ENCODE data around the gene TPK1.

TPK1 gene

DNA sequence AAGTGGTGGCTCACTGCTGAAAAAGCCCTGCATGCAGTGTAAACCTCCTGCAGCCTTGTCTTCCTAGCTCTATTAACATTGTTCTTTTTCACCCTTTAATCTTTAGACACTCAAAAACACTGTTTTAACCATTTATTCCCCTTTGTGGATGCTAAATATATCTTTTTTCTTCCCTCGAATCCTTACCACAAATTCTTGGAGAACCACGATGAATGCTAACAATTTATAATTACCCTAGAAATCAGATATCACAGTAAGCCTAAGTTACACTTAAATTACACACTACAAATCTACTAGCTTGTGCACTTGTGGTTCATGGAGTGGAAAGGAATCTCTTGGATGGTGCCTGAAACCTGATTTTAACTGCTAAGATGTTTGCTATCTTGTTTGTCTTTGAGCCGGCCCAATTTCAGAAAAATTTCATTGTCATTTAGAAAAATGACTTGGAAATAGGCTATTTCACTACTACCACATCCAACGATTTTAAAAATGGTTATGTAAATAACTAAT is 307.3 kb downstream of the TPK1 start:
- DNase-seq (ENCODE audit: low spot score), result no peak

DNA sequence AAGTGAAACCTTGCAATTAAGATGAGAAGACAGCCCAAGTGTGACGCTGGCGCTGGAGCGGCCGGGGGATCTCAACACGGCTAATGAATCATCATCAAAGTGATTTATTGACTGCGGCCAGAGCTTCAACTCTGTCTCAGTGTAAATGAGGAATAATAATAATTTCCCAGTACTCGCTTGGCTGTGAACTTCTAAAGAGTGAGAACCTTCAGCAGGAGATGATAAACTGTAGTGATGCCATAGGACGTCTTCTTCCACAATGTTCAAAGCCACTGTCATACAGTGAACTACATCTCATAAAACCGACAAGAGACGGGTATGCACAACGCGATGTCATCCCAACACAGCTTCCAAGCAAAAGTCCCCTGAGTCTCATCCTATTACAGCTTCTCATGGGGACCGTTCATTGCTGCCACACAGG is 308.8 kb downstream of the TPK1 start:
- no peak for DNase-seq (ENCODE audit: low spot score)

DNA sequence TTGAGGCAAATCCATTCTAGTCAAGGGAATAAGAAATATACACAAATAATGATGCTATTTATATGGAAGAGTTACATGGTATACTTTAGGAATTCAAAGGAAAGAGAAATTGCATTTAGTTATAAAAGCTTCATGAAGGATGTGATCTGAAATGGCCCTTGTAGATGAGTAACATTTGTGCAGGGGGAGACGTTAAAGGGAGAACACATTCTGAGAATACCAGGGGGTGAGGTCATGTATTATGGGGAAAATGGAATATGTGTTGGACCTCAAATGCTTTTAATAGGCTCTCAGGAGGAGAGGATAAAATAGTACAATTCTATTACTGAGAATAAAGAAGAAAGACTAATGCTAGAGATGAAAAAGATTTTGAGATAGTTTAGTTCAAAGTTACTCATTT is 309.9 kb downstream of the TPK1 start:
- no peak for DNase-seq (ENCODE audit: low spot score)

DNA sequence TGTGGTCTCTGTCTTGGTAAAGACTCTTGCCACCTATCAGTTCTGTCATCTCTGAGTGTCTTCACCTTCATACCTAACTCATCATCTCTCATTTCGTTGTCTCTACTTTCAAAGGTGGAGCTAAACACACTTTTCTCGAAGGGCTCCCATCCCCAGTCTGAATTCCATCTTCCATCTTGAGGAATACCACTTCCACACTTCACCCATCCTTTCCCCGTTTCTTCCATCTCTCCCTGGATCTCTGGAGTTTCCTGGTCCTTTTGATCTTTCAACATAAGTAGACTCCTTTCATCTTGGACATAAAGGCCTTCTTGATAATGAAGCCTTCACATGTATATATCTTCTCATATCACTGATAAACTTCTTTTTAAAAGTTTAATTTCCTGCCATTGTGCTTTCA is 311.6 kb downstream of the TPK1 start:
- DNase-seq (ENCODE audit: low spot score), result no peak

DNA sequence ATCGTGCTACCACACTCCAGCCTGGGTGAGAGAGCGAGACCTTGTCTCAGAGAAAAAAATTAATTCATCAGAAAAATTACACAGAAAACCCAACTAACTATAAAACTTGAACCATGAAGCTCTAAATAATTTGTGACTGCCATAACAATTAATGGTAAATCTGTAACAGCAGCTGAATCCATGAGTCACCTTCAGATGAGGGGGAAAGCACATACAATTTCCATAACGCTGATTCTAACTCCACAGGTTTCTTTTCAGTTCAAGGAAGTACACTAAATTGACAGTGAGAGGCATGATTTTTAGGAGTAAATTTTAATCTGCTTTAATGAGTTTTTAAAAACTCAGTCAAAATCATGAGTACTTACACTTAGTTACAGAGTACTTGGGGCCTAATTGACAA is 312.2 kb downstream of the TPK1 start:
- DNase-seq (ENCODE audit: low spot score), result no peak

DNA sequence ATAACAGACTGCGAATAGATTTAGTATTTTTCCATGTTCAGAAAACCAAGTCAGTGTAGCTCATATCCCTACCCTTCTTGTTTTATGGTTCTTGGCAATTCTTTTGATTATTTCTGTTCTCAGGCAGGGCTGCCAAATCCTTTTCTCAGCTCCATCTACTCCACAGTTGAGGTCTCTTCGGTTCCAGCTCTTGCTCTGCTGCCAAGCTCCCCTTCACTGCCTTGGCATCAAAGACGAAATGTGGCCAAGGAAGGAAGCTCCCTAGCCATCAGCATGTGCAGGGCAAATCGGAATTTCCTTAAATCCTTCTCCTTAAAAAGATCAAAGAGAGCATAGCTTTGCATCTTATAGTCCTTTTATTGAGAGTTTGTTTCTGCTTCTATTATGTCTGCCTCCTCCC is 315.9 kb downstream of the TPK1 start:
- DNase-seq (ENCODE audit: low spot score), result no peak

DNA sequence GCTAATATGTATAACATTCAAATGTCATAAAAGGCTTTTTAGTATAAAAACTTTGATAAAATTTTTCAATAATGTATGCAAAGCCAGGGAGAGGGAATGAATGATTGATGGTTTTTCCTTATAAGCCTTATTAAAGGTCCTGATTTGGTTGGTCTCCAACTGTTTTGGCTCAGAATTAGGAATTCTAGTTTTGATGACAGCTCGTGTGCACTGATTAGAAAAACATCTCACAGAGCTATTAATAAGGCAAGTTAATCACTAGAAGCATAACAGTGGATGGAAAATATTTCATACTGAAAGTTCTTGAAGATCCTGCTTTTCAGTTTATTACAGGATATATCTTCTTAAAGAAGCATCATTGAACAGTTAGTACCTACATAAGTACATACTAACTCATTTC is 317.5 kb downstream of the TPK1 start:
- DNase-seq (ENCODE audit: low spot score), result no peak

DNA sequence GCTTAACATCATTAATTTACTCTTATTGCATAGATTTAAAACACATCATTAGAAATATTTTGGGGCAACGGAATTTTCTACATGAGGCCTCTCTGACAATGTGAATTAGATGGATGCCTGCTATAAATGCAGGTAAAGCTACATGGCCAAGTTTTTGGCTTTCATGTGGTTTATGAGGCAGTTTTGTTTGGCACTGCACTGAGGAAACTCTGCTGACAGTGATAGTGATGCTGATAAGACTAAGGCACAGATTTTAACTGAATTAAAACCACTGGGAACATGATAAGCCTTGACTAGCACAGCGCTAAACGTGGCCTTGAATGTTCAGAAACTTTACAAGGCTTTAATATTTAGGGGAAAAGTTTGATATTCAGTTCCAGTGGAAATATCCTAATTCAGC is 318.1 kb downstream of the TPK1 start:
- no peak for DNase-seq (ENCODE audit: low spot score)

DNA sequence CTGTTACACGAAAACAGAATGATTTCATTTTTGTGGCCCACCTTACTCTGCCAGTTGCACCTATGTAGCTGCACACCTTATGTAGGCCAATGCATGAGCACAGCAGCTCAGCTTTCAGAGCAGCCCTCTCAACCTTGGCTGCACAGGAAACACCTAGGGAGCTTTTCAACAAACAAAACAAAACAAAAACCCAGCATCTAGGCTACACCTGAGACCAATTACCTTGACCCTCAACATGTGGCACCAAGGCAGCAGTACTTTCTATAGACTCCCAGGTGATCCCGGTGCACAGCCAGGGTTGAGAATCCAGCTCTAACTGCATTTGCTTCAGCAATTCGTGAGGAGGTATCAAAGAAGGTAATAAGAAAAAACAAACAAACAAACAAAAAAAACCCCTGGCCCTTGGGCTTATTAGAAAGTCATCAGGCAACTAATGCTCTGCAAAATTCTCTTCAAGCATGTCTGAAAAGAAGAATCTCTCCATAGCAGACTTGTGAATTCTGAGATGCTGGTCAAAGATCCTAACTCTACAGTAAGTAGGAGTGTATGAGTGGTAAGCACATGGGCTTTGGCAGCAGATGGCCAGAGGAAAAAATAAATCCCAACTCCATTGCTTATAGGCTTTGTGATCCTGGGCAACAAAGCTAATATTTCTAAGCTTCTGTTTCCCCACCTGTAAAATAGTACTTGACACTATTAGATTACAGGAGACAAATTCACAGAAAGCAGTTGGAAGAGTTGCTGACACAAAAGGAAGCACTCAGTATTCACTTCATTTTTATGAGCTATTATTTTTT is 318.9 kb downstream of the TPK1 start:
- no peak for DNase-seq (ENCODE audit: low spot score)

DNA sequence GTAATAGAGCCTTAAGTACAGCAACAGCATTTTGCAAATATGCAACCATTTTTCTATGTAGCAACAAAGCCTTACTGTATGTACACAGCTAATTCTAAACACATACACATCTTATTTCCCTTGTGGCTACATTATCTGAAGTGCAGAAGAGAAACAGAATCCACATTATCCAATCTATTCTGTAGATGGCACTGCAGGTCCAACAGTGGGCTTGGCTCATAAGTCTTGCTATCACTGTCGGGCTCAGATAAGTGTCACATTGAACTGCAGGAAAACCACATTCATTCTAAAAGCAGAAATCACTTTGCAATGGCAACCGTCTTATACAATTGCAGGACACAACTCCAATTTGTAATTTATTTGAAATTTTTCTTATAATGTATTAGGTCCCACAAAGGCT is 322.5 kb downstream of the TPK1 start:
- DNase-seq (ENCODE audit: low spot score), result no peak

DNA sequence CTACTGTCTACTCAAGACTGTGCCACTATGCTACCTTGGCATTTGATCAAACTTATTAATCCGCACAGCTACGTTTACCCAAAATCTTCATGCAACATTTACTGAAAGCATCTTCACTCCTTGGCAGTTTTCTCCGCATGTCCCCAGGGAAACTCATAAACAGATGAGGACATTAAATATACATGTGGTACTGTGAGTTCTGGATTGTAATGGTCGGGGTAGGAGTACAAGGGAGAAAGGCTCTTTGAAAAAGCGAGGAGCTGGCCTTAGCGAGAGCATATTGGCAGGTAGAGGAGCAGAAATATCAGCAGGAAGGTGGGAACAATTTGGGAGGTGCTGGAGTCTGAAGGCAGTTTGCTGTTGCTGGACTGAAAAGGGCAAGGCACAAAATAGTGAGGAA is 325.2 kb downstream of the TPK1 start:
- DNase-seq (ENCODE audit: low spot score), result no peak

DNA sequence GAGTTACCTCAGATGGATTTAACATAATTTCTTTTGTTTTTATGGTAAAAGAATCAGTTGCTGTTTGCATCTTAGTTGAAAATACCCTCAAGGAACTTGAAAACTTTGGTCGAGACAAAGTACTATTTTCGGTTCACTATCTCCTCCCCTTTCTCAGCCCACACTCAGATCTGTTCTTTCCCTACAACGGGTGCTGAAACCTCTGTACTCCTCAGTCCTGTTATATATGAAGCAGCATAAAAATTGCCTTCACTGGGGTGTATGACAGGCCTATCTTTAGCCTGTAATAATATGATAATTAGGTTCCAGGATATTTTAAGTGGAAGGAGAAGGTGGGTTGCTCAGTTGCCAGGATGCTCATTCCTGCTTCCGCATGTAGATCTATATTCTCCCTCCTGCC is 327.2 kb downstream of the TPK1 start:
- DNase-seq (ENCODE audit: low spot score), result no peak

DNA sequence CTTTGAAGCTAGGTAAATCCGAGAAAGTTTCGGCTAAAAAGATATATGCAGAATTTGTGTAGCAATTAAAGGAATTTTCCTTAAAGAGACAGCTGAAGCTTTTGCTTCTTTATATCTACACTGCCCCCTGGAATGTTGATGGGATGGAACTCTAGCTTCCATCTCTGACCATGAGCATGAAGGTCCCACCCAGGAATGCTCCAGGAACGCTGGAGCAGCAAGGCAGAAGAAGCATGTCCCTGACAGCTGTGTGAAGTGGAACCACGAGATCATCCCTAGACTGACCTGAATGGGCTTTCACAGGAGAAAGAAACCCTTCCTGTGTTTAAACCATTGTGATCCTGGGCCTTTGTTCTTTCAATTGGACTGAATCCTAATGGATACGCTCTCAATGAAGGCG is 332.6 kb downstream of the TPK1 start:
- no peak for DNase-seq (ENCODE audit: low spot score)

DNA sequence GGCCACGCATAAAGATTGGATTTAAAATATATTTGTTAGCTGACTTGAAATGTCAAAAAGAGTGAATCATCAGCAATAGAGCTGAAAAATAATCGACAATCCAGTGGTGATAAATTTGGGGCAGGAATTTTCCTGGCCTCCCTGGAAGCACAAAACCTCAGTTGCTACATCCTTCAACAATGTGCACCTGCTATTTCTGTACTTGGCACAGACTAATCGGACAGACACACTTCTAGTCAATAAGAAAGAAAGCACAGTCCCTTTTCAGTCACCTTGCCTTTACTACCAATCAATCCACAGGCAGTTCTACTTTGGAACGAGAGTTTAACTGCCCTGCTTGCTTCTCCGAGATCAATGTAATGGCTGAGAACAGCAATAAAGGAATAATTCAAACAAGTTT is 335.6 kb downstream of the TPK1 start:
- no peak for DNase-seq (ENCODE audit: low spot score)

DNA sequence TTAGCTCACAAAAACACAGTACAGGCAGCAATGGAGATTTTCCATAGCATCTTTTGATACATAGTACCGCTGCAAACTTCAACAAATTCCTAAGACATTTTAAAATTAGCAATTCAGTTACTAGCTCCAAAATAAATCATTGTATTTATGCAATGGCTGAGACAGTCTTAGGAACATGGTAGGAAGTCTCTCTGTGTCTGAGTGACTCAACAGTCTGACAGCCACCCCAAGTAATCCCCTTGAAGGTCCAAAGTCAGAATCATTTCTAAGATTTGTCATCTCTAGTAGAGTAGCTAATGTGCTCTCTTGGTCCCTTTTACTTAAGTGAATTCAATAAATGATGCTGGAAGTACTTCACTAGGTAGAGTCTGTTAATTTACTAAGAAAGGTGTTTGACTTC is 338.6 kb downstream of the TPK1 start:
- DNase-seq (ENCODE audit: low spot score), result no peak

DNA sequence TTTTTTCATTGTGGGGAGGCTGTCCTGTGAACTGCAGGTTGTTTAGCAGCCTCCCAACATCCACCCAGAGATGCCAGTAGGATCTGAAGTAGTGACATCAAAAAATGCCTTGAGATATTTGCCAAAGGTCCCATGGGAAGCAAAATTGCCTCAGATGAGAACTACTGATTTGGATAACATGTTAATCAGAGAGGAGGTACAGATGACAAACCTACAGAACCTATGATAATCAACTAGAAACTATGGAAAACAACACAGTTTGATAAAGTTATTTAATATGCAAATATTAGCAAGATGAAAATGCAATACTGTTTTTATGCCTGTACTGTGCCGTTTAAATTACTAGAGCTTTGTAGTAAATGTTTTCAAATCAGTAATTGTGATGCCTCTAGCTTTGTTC is 341.5 kb downstream of the TPK1 start:
- no peak for DNase-seq (ENCODE audit: low spot score)

DNA sequence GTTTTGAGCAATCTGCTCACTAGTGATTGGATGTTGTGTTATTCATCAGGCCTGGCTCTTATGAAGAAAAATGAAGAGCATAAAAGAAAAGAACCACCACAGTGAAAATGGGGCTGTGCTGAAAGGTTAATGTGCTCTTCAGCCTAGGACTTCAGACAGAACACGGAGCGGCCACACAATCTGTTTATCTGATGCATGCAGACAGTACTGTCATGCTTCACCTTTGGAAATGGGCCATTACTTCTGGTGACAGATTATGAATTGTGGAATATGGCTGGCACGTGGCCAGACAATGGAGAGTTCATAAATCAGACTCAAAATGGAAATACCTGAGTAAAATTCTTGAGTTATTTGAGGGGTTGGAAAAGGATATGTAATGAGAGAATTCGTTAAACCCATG is 346.3 kb downstream of the TPK1 start:
- DNase-seq (ENCODE audit: low spot score), result no peak

DNA sequence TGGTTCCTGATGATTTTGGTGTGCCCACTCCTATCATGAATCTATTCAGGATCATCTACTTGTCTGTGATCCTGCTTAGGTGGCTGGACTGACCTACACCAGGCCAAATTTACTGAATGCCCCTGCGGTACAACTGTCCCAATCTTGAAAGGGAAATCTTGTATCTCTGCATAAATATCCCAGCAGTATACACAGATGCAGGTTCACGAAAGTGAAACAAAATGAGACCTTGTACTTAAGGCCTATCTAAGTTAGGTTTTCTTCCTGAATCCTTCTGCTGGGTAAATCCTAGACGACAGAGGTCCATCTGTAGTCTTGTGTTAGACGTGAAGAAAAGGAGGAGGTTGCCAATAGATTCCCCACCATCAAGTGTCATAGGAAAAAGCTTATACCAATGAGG is 346.9 kb downstream of the TPK1 start:
- DNase-seq (ENCODE audit: low spot score), result no peak

DNA sequence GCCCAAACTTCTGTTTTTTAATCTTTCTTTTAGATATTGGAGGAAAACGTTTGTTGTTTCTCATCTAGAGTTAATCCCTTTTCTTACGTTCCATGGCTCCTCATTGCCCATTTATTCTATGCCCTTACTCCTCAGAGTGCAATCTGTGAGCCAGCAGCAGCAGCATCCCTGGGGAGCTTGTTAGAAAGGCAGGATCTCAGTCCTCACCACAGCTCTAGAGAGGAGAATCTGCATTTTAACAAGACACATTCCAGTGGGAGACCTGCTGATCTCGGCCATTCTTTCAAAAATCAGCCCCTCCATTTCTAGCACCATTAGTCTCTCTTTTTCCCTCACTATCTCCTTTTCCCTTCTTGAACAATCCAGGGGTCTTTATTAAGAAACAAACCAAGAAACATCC is 348.0 kb downstream of the TPK1 start:
- DNase-seq (ENCODE audit: low spot score), result no peak

DNA sequence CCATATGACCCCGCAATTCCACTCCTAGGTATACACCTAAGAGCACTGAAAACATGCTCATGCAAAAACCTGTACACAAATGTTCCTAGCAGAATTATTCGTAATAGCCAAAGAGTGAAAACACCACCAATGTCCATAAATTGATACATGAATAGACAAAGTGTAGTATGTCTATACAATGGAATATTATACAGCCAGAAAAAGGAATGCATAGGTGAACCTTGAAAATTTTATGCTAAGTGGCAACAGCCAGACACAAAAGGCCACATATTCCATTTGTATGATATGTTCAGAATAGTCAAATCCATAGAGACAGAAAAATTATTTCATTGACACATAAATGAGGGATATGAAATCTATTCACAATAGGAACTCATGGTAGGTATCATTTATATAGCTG is 351.4 kb downstream of the TPK1 start:
- DNase-seq (ENCODE audit: low spot score), result no peak

DNA sequence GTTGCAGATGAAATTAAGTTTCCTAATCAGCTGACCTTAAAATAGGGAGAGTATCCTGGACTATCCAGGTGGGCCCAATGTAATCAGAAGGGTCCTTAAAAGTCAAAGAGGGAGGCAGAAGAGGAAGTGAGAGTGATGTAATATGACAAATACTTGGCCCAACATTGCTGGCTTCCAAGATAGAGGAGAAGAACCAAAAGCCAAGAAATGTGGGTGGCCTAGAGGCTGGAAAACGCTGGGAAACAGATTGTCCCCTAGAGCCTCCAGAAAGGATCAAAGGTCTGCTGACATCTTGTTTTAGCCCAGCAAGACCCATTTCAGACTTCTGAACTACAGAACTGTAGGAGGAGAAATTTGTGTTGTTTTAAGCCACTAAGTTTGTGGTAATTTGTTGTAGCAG is 352.7 kb downstream of the TPK1 start:
- DNase-seq (ENCODE audit: low spot score), result no peak

DNA sequence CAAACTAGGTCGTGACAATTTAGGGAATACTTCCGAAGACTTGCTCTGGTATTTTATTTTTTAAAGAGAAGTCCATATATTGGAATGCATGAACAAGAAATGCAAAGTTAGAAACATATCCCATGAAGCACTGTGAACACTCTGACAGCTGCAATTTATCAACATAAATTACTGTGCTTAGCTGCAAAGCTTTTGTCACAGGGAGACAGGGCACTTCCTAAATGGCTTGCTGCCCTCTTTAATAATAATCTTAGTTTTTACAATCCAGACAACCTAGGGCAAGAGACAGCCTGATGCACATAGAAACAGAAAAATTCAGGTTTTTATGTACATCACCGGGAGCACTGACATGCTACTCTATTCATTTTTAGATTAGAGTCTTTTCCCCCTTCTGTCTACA is 354.0 kb downstream of the TPK1 start:
- DNase-seq (ENCODE audit: low spot score), result no peak

DNA sequence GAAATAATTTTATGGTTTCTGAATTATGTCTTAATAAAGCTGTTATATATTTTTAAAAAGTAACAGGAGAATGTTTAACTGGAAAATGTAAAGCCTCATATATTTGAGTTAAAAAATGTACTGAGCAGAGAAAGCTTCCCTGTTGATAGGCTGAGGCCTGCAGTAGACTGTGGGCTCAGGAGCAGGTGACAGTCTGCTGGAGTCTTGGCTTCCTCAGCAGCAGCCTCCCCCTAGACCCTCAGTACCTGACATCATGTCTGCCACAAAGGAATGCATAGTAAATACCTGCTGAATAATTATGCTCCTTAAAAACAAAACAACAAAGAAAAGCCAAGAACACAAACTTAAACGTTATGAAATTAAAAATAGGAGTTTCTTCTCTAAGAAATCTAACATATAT is 358.5 kb downstream of the TPK1 start:
- DNase-seq (ENCODE audit: low spot score), result no peak

Measured in hepatic stellate cell (primary cell).